ENCODE measurements around the gene ETS2.

DNA sequence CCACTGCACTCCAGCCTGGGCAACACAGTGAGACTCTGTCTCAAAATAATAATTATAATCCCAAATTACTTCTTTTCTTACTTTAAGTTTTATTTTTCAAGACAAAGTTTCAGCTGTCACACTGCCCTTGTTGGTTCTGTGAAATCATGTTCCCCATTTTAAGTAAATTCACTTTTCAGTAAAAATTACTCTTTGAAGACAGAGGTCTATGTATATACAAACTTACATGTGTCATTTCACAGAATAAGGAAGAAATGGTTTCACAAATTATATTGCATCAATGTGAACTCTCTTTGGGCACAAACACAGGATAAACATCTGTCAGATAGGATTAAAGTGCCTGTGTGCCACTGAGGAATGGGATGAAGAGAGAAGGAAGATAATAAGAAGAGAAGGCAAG lies 33.1 kb upstream of the ETS2 start:
- no peak for TF ChIP-seq POLR2AphosphoS2 (IDR thresholded peaks at IDR 0.05; ENCODE audit: low read depth, low read length)
- no peak for TF ChIP-seq POLR2AphosphoS5 (IDR thresholded peaks at IDR 0.05; ENCODE audit: low read length)
- no peak for TF ChIP-seq CREB1 (IDR thresholded peaks at IDR 0.05; ENCODE audit: low read depth)
- TF ChIP-seq, protein P1, sequence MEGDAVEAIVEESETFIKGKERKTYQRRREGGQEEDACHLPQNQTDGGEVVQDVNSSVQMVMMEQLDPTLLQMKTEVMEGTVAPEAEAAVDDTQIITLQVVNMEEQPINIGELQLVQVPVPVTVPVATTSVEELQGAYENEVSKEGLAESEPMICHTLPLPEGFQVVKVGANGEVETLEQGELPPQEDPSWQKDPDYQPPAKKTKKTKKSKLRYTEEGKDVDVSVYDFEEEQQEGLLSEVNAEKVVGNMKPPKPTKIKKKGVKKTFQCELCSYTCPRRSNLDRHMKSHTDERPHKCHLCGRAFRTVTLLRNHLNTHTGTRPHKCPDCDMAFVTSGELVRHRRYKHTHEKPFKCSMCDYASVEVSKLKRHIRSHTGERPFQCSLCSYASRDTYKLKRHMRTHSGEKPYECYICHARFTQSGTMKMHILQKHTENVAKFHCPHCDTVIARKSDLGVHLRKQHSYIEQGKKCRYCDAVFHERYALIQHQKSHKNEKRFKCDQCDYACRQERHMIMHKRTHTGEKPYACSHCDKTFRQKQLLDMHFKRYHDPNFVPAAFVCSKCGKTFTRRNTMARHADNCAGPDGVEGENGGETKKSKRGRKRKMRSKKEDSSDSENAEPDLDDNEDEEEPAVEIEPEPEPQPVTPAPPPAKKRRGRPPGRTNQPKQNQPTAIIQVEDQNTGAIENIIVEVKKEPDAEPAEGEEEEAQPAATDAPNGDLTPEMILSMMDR (IDR thresholded peaks at IDR 0.05 in 2 of 3, conservative IDR thresholded peaks at IDR 0.05 in 1 of 3; ENCODE audit: control insufficient read depth in 2 of 3, extremely low read depth in 1 of 3, insufficient read depth in 1 of 3, low read depth in 3 of 3, low read length in 3 of 3), result no peak
- TF ChIP-seq EZH2 (IDR thresholded peaks at IDR 0.05; ENCODE audit: borderline replicate concordance, control insufficient read depth, low read depth, low read length), result no peak
- TF ChIP-seq, protein P2, sequence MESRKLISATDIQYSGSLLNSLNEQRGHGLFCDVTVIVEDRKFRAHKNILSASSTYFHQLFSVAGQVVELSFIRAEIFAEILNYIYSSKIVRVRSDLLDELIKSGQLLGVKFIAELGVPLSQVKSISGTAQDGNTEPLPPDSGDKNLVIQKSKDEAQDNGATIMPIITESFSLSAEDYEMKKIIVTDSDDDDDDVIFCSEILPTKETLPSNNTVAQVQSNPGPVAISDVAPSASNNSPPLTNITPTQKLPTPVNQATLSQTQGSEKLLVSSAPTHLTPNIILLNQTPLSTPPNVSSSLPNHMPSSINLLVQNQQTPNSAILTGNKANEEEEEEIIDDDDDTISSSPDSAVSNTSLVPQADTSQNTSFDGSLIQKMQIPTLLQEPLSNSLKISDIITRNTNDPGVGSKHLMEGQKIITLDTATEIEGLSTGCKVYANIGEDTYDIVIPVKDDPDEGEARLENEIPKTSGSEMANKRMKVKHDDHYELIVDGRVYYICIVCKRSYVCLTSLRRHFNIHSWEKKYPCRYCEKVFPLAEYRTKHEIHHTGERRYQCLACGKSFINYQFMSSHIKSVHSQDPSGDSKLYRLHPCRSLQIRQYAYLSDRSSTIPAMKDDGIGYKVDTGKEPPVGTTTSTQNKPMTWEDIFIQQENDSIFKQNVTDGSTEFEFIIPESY (IDR thresholded peaks at IDR 0.05), result no peak
- TF ChIP-seq, protein P3, sequence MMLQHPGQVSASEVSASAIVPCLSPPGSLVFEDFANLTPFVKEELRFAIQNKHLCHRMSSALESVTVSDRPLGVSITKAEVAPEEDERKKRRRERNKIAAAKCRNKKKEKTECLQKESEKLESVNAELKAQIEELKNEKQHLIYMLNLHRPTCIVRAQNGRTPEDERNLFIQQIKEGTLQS (IDR thresholded peaks at IDR 0.05; ENCODE audit: borderline replicate concordance, extremely low read depth, low read depth, low read length), result no peak
- no peak for TF ChIP-seq ZNF384 (IDR thresholded peaks at IDR 0.05; ENCODE audit: borderline replicate concordance, low read depth, low read length)
- TF ChIP-seq NBN (IDR thresholded peaks at IDR 0.05), result no peak
- TF ChIP-seq EED (IDR thresholded peaks at IDR 0.05; ENCODE audit: low read depth), result no peak
- TF ChIP-seq POLR2A (IDR thresholded peaks at IDR 0.05; ENCODE audit: low read depth, low read length), result no peak
- TF ChIP-seq, protein P4, sequence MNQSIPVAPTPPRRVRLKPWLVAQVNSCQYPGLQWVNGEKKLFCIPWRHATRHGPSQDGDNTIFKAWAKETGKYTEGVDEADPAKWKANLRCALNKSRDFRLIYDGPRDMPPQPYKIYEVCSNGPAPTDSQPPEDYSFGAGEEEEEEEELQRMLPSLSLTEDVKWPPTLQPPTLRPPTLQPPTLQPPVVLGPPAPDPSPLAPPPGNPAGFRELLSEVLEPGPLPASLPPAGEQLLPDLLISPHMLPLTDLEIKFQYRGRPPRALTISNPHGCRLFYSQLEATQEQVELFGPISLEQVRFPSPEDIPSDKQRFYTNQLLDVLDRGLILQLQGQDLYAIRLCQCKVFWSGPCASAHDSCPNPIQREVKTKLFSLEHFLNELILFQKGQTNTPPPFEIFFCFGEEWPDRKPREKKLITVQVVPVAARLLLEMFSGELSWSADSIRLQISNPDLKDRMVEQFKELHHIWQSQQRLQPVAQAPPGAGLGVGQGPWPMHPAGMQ (IDR thresholded peaks at IDR 0.05; ENCODE audit: borderline replicate concordance), result no peak
- TF ChIP-seq TARDBP (IDR thresholded peaks at IDR 0.05; ENCODE audit: borderline replicate concordance), result no peak
